Keratinocyte (primary cell): ENCODE results near the gene DMKN.

Source experiments
- CTCF ChIP-seq, 3 experiments: IDR thresholded peaks in 1 of 3; conservative IDR thresholded peaks in 1 of 3; optimal IDR thresholded peaks in 1 of 3; 2 replicates in 2 of 3; 3 replicates in 1 of 3; pipeline versions ENCODE3 to v1.5.1; 2011; ENCODE audit warnings: low read length in 3 of 3, mild to moderate bottlenecking in 3 of 3, moderate library complexity in 2 of 3, control low read depth in 1 of 3, inconsistent platforms in 1 of 3; ENCODE audit not compliant: insufficient read depth in 2 of 3; ENCODE audit errors: extremely low read depth in 1 of 3
- EZH2 ChIP-seq: IDR thresholded peaks from one replicate; pipeline ENCODE4 v1.6.1; 2012; ENCODE audit warnings: inconsistent platforms, mild to moderate bottlenecking, low read length, moderate library complexity

- TF ChIP-seq CTCF (optimal IDR thresholded peaks at IDR 0.05 in 1 of 3, IDR thresholded peaks at IDR 0.05 in 1 of 3, conservative IDR thresholded peaks at IDR 0.05 in 1 of 3; ENCODE audit: extremely low read depth in 1 of 3, insufficient read depth in 2 of 3, low read length in 3 of 3): no peak
- TF ChIP-seq EZH2: no peak
Observed at GRCh38 chr19:35552534-35553384, 39.3 kb upstream of the DMKN start.
